RCC 7860 (cell line): Measurements from ENCODE around the gene CCDC89.
"Not testable (repeated sequence)": the region's sequence is repeated elsewhere in the genome, so short reads cannot be mapped to it uniquely, and the experiment has no call there.

ENCODE experiments used
- DNase-seq: peaks from one replicate; pipeline ENCODE4 v3.0.0-alpha.2; 2015; ENCODE audit warnings: low spot score
- FAIRE-seq: peaks from 2 replicates; lab custom pipeline; 2012; peaks lifted over from hg19 to GRCh38; lab: Jason Lieb, UNC

Gene CCDC89

GRCh38 chr11:85695546-85695945 is 9.6 kb upstream of the CCDC89 start:
- DNase-seq (no peak), FAIRE-seq (no peak)

- DNase-seq, result no peak
- peak; percentile 70 for FAIRE-seq
Measured at GRCh38 chr11:85694385-85694980, 8.5 kb upstream of the CCDC89 start.

- FAIRE-seq (no peak), DNase-seq (no peak)
Measured at GRCh38 chr11:85685125-85685819, 723 bp downstream of the CCDC89 start.

- DNase-seq, result no peak
- no peak for FAIRE-seq
Measured at GRCh38 chr11:85682330-85683305, 3.4 kb downstream of the CCDC89 start.

GRCh38 chr11:85680897-85681296 is 5.1 kb downstream of the CCDC89 start:
- no peak for FAIRE-seq
- no peak for DNase-seq

- no peak for FAIRE-seq
- no peak for DNase-seq
Measured at GRCh38 chr11:85679576-85679975, 6.4 kb downstream of the CCDC89 start.

- DNase-seq, result no peak
- FAIRE-seq, result no peak
Measured at GRCh38 chr11:85673393-85673792, 12.6 kb downstream of the CCDC89 start.

GRCh38 chr11:85672105-85672902 is 13.7 kb downstream of the CCDC89 start:
- FAIRE-seq, result no peak
- DNase-seq, result peak; percentile 14

- not testable (repeated sequence) for FAIRE-seq, DNase-seq
Measured at GRCh38 chr11:85670949-85671663, 14.9 kb downstream of the CCDC89 start.

- DNase-seq (no peak), FAIRE-seq (no peak)
Measured at GRCh38 chr11:85668157-85668556, 17.8 kb downstream of the CCDC89 start.

- FAIRE-seq (no peak), DNase-seq (no peak)
Measured at GRCh38 chr11:85666687-85667086, 19.3 kb downstream of the CCDC89 start.

- DNase-seq (no peak), FAIRE-seq (no peak)
Measured at GRCh38 chr11:85665733-85666132, 20.3 kb downstream of the CCDC89 start.

- DNase-seq (peak; percentile 84), FAIRE-seq (peak; percentile 72)
Measured at GRCh38 chr11:85664615-85665481, 21.1 kb downstream of the CCDC89 start, which contains the start of gene CREBZF. CREBZF (minus strand) TSS chr11:85665129; CDS start chr11:85664875, 254 bp downstream.

- FAIRE-seq (no peak), DNase-seq (peak; percentile 54)
Measured at GRCh38 chr11:85663753-85664614, 22.0 kb downstream of the CCDC89 start.

GRCh38 chr11:85663080-85663752 is 22.8 kb downstream of the CCDC89 start:
- FAIRE-seq, result no peak
- no peak for DNase-seq

- FAIRE-seq (no peak), DNase-seq (no peak)
Measured at GRCh38 chr11:85661972-85662664, 23.9 kb downstream of the CCDC89 start.

- DNase-seq, result no peak
- no peak for FAIRE-seq
Measured at GRCh38 chr11:85658180-85658579, 27.8 kb downstream of the CCDC89 start.
